Endothelial cell of umbilical vein (primary cell): Measurements from ENCODE around the gene MAEL. TPM values are rescaled to one million over a fixed set of nuclear protein-coding genes. Genes with fewer than 3 reads are reported as not detected.

Source experiments
- BruUV-seq: library from RNA; stranded (reverse); fragments of 400-500 nt; replicated peaks from 2 replicates; lab custom pipeline; 2021; lab: Mats Ljungman, UMichigan
- CTCF ChIA-PET: fragments of 300-600, 350-600 bp; sonication (Branson Sonifier 250); formaldehyde crosslinking; loops from one replicate; lab custom pipeline; 2021; ENCODE audit warnings: antibody characterized with exemption, inconsistent platforms; lab: Charles Lee
- POLR2A ChIA-PET: fragments of 300-600, 350-600 bp; sonication (Branson Sonifier 250); formaldehyde crosslinking; loops from one replicate; lab custom pipeline; 2021; ENCODE audit warnings: antibody characterized with exemption, inconsistent platforms; lab: Charles Lee
- DNase-seq: peaks from one replicate; pipeline ENCODE4 v3.0.0-alpha.2; 2011; ENCODE audit warnings: low read depth, low spot score
- FAIRE-seq: peaks from 2 replicates; lab custom pipeline; 2011; peaks lifted over from hg19 to GRCh38; lab: Jason Lieb, UNC
- H2AFZ ChIP-seq: 2 replicates; pipeline ENCODE4 v1.6.0; 2012; ENCODE audit warnings: low read depth, low read length, control low read depth, inconsistent platforms
- H3K27ac ChIP-seq: 2 replicates; pipeline ENCODE4 v1.5.1; 2011; ENCODE audit warnings: low read depth, mild to moderate bottlenecking, control low read depth, low read length, moderate library complexity; ENCODE audit not compliant: insufficient read depth
- H3K27me3 ChIP-seq, 2 experiments: 2 replicates each; pipeline versions ENCODE4 v1.6.0 to v1.6.1; 2011; ENCODE audit warnings: low read length in 2 of 2, mixed read lengths in 1 of 2; ENCODE audit not compliant: control insufficient read depth in 2 of 2, insufficient read depth in 2 of 2
- H3K36me3 ChIP-seq, 2 experiments: 2 replicates in 1 of 2; 3 replicates in 1 of 2; pipeline ENCODE4 v1.5.1; 2011; ENCODE audit warnings: low read length in 2 of 2, mild to moderate bottlenecking in 1 of 2, moderate library complexity in 1 of 2; ENCODE audit not compliant: control insufficient read depth in 2 of 2, insufficient read depth in 2 of 2; ENCODE audit errors: extremely low read depth in 1 of 2
- H3K4me1 ChIP-seq: 3 replicates; pipeline ENCODE4 v1.5.1; 2011; ENCODE audit warnings: mild to moderate bottlenecking, low read length; ENCODE audit not compliant: control insufficient read depth, insufficient read depth; ENCODE audit errors: extremely low read depth
- H3K4me2 ChIP-seq: 2 replicates; pipeline ENCODE4 v1.6.1; 2011; ENCODE audit warnings: low read length, control low read depth, mixed read lengths; ENCODE audit not compliant: insufficient read depth
- H3K4me3 ChIP-seq, 3 experiments: fragments of 200-600 bp in 1 of 3; sonication (generic), shearing (Covaris generic) in 1 of 3; replicated peaks in 1 of 3; 2 replicates each; pipeline ENCODE4 v1.5.1; 2011 to 2016; ENCODE audit warnings: control low read depth in 3 of 3, low read length in 3 of 3, mild to moderate bottlenecking in 2 of 3, inconsistent platforms in 1 of 3, low read depth in 1 of 3, moderate library complexity in 1 of 3; ENCODE audit not compliant: insufficient read depth in 1 of 3
- H3K79me2 ChIP-seq: 2 replicates; pipeline ENCODE4 v1.6.0; 2012; ENCODE audit warnings: low read length, inconsistent platforms; ENCODE audit not compliant: control insufficient read depth, insufficient read depth
- H3K9ac ChIP-seq: replicated peaks from 2 replicates; pipeline ENCODE3; 2011; ENCODE audit warnings: low read length, control low read depth; ENCODE audit not compliant: insufficient read depth; ENCODE audit errors: extremely low read depth
- H3K9me1 ChIP-seq: replicated peaks from 3 replicates; pipeline ENCODE4 v1.6.0; 2011; ENCODE audit warnings: mild to moderate bottlenecking, low read length; ENCODE audit not compliant: control insufficient read depth, insufficient read depth; ENCODE audit errors: extremely low read depth
- H3K9me3 ChIP-seq: replicated peaks from 2 replicates; pipeline ENCODE4 v1.5.1; 2012; ENCODE audit warnings: low read length, inconsistent platforms; ENCODE audit not compliant: control insufficient read depth, insufficient read depth
- H4K20me1 ChIP-seq: replicated peaks from 2 replicates; pipeline ENCODE3; 2011; ENCODE audit warnings: mild to moderate bottlenecking, low read length; ENCODE audit not compliant: control insufficient read depth, insufficient read depth; ENCODE audit errors: extremely low read depth
- EZH2 ChIP-seq: IDR thresholded peaks from 2 replicates; pipeline ENCODE4 v1.6.1; 2012; ENCODE audit warnings: borderline replicate concordance, low read depth, mild to moderate bottlenecking, moderate library complexity, low read length, inconsistent platforms; ENCODE audit not compliant: severe bottlenecking
- FOS ChIP-seq: IDR thresholded peaks from 2 replicates; pipeline ENCODE4 v1.6.1; 2011; ENCODE audit warnings: mild to moderate bottlenecking, low read length, moderate library complexity, borderline replicate concordance; ENCODE audit not compliant: insufficient read depth
- JUN ChIP-seq: IDR thresholded peaks from 2 replicates; pipeline ENCODE4 v1.6.1; 2011; ENCODE audit warnings: borderline replicate concordance, low read depth; ENCODE audit not compliant: insufficient read length, insufficient read depth
- MAX ChIP-seq: IDR thresholded peaks from 2 replicates; pipeline ENCODE4 v1.6.1; 2011; ENCODE audit not compliant: insufficient read depth, insufficient read length
- POLR2A ChIP-seq: IDR thresholded peaks from 2 replicates; pipeline ENCODE4 v1.6.1; 2012; ENCODE audit warnings: low read depth, mild to moderate bottlenecking, control low read depth, low read length
- dilution Hi-C: fragments of 300-500 bp; cut with MboI; formaldehyde crosslinking; loops from one replicate; pipeline ENCODE4 v1.15.0; 2019; ENCODE audit warnings: low sequenced_read_pairs; ENCODE audit not compliant: extremely low pct_ligation_motif_present
- intact Hi-C: fragments of 100-400 bp; cut with micrococcal nuclease; formaldehyde crosslinking; loops from one replicate; pipeline ENCODE4 v1.10.0; 2022
- polyA plus RNA-seq, 4 experiments: library from polyadenylated mRNA; depleted of rRNA in 3 of 4; stranded (reverse) in 3 of 4; unstranded in 1 of 4; fragments of >200 nt; gene quantifications; 2 replicates each; pipeline versions ENCODE4 v1.2.1 to v1.2.3, GENCODE V29; 2011 to 2012; ENCODE audit warnings: missing spikeins in 1 of 4
- small RNA-seq: library from RNA; depleted of rRNA; stranded (forward); fragments of <200 nt; gene quantifications from one replicate; pipeline ENCODE3, GENCODE V24; 2012; ENCODE audit warnings: low replicate concordance, low read depth; ENCODE audit not compliant: insufficient read depth, insufficient read length
- total RNA-seq: library from RNA; stranded (reverse); gene quantifications from 2 replicates; pipeline ENCODE4 v1.2.3, GENCODE V29; 2021
- TF ChIP-seq, protein P1 (sequence below), 2 donors: IDR thresholded peaks; 1 replicate in 1 of 2; 2 replicates in 1 of 2; pipeline ENCODE4 v1.5.1; 2011; ENCODE audit warnings: low read length in 2 of 2, mild to moderate bottlenecking in 2 of 2, moderate library complexity in 2 of 2, control low read depth in 1 of 2, inconsistent platforms in 1 of 2, low read depth in 1 of 2; ENCODE audit not compliant: insufficient read depth in 1 of 2; ENCODE audit errors: extremely low read depth in 1 of 2

MAEL gene
- total and polyA plus RNA-seq, 2 donors (not counting 3 experiments of a cell fraction or from before 2014, with no cell fraction given), result 0.04 TPM; not detected in 1

GRCh38 chr1:167071286-167071685 is 82.2 kb downstream of the MAEL start:
- Histone ChIP-seq H3K4me3 (no peak overlapping the region), H3K27me3 (peaks cover 0 to 3% of the 10 kb centered on the region in 2 experiments), H3K79me2 (no peaks in the 10 kb centered on the region), H4K20me1 (no peaks in the 10 kb centered on the region), H3K4me2 (no peak overlapping the region), H3K27ac (no peak overlapping the region), H3K9ac (no peak overlapping the region), H3K4me1 (no peaks in the 10 kb centered on the region), H3K9me1 (no peaks in the 10 kb centered on the region), H3K36me3 (no peaks in the 10 kb centered on the region), H3K9me3 (no peaks in the 10 kb centered on the region), H2AFZ (no peak overlapping the region)
- ChIA-PET CTCF (interaction anchor here (1.2 kb wide), 1 partner anchor 12 kb away, joined by 3 read pairs; no protein-coding TSS in a partner anchor), POLR2A (no interaction called here)
- FAIRE-seq, result no peak
- dilution Hi-C loops, result no loop called here
- BruUV-seq, result no TSS peak
- TF ChIP-seq, protein P1, sequence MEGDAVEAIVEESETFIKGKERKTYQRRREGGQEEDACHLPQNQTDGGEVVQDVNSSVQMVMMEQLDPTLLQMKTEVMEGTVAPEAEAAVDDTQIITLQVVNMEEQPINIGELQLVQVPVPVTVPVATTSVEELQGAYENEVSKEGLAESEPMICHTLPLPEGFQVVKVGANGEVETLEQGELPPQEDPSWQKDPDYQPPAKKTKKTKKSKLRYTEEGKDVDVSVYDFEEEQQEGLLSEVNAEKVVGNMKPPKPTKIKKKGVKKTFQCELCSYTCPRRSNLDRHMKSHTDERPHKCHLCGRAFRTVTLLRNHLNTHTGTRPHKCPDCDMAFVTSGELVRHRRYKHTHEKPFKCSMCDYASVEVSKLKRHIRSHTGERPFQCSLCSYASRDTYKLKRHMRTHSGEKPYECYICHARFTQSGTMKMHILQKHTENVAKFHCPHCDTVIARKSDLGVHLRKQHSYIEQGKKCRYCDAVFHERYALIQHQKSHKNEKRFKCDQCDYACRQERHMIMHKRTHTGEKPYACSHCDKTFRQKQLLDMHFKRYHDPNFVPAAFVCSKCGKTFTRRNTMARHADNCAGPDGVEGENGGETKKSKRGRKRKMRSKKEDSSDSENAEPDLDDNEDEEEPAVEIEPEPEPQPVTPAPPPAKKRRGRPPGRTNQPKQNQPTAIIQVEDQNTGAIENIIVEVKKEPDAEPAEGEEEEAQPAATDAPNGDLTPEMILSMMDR (IDR thresholded peaks at IDR 0.05; ENCODE audit: extremely low read depth in 1 of 2, insufficient read depth in 1 of 2, low read depth in 1 of 2, low read length in 2 of 2), result no peak
- TF ChIP-seq MAX (no peak), POLR2A (no peak), EZH2 (no peak), FOS (no peak), JUN (no peak)
- no peak for DNase-seq
- intact Hi-C loops, result no loop called here

Small RNA genes within 50 kb of the gene (small RNA-seq; reads per million reads assigned to genes)
- not detected for gene RNA5SP65

Other genes with a start within 250 kb of the MAEL start
- 31.8 and 32.2 TPM in 2 replicates for gene POGK, start 149.8 kb upstream of the MAEL start, total RNA-seq
- gene POGK, start 149.8 kb upstream of the MAEL start, polyA plus RNA-seq, result 10.5 and 12.5 TPM in 2 replicates
- gene TADA1, start 113.0 kb upstream of the MAEL start, total RNA-seq, result 7.0 and 7.5 TPM in 2 replicates
- gene TADA1, start 113.0 kb upstream of the MAEL start, polyA plus RNA-seq, result 7.0 and 7.9 TPM in 2 replicates
- not detected in 2 replicates for gene ILDR2, start 13.7 kb upstream of the MAEL start, total RNA-seq
- not detected in 2 replicates for gene ILDR2, start 13.7 kb upstream of the MAEL start, polyA plus RNA-seq
- not detected in 2 replicates for gene GPA33, start 101.1 kb downstream of the MAEL start, total RNA-seq
- gene GPA33, start 101.1 kb downstream of the MAEL start, polyA plus RNA-seq, result not detected in 2 replicates
- gene STYXL2, start 104.8 kb downstream of the MAEL start, total RNA-seq, result not detected in 2 replicates
- gene STYXL2, start 104.8 kb downstream of the MAEL start, polyA plus RNA-seq, result not detected in 2 replicates
- 12.9 and 15.0 TPM in 2 replicates for gene POU2F1, start 231.6 kb downstream of the MAEL start, total RNA-seq
- 6.0 and 7.3 TPM in 2 replicates for gene POU2F1, start 231.6 kb downstream of the MAEL start, polyA plus RNA-seq